ENCODE measurements around the gene ATG5. TPM values are rescaled to one million over a fixed set of nuclear protein-coding genes. Genes with fewer than 3 reads are reported as not detected.
A peak's percentile ranks its signal among the peaks of the same experiment; 100 is the strongest.

The ATG5 gene
- polyA plus RNA-seq, 4 donors, result 24.1 to 36.4 (median 33.5) TPM

- no peak for DNase-seq
- no peaks in the 10 kb centered on the region for H3K36me3 ChIP-seq (ENCODE audit: control insufficient read depth in 3 of 3, insufficient read depth in 2 of 3, low read depth in 1 of 3, low read length in 3 of 3)
- H3K4me3 ChIP-seq (ENCODE audit: low read depth in 1 of 3, low read length in 3 of 3), result no peak overlapping the region
- H3K4me1 ChIP-seq (ENCODE audit: control insufficient read depth in 3 of 3, insufficient read depth in 2 of 3, low read depth in 1 of 3, low read length in 2 of 3), result peaks cover 0 to 8% (median 7%) of the 10 kb centered on the region in 3 donors
- FAIRE-seq, result no peak
- H3K27me3 ChIP-seq (ENCODE audit: control insufficient read depth in 3 of 3, insufficient read depth in 3 of 3, low read length in 3 of 3), result no peaks in the 10 kb centered on the region
- WGBS, 3 donors, result 61 to 88% (median 78%) methylated on average over 4 of the region's 4 CpGs
- no peaks in the 10 kb centered on the region for H3K9me3 ChIP-seq (ENCODE audit: control insufficient read depth in 2 of 2, insufficient read depth in 1 of 2, low read depth in 1 of 2, low read length in 1 of 2)
- H3K27ac ChIP-seq (ENCODE audit: low read depth in 1 of 3, low read length in 2 of 3), result peak overlapping the region in 2 of 3 donors; percentile 13 to 91
Observed at GRCh38 chr6:106162921-106163320, 162.6 kb downstream of the ATG5 start.

- WGBS, 3 donors, result 97 to 100% (median 98%) methylated on average over 2 of the region's 2 CpGs
- no peaks in the 10 kb centered on the region for H3K9me3 ChIP-seq (ENCODE audit: control insufficient read depth in 2 of 2, insufficient read depth in 1 of 2, low read depth in 1 of 2, low read length in 1 of 2)
- no peak for FAIRE-seq
- H3K36me3 ChIP-seq (ENCODE audit: control insufficient read depth in 3 of 3, insufficient read depth in 2 of 3, low read depth in 1 of 3, low read length in 3 of 3), result no peaks in the 10 kb centered on the region
- H3K4me3 ChIP-seq (ENCODE audit: low read depth in 1 of 3, low read length in 3 of 3), result no peak overlapping the region
- no peak for DNase-seq
- peaks cover 0 to 8% (median 7%) of the 10 kb centered on the region in 3 donors for H3K4me1 ChIP-seq (ENCODE audit: control insufficient read depth in 3 of 3, insufficient read depth in 2 of 3, low read depth in 1 of 3, low read length in 2 of 3)
- no peak overlapping the region for H3K27ac ChIP-seq (ENCODE audit: low read depth in 1 of 3, low read length in 2 of 3)
- no peaks in the 10 kb centered on the region for H3K27me3 ChIP-seq (ENCODE audit: control insufficient read depth in 3 of 3, insufficient read depth in 3 of 3, low read length in 3 of 3)
Observed at GRCh38 chr6:106161893-106162292, 163.7 kb downstream of the ATG5 start.

- H3K27me3 ChIP-seq (ENCODE audit: control insufficient read depth in 3 of 3, insufficient read depth in 3 of 3, low read length in 3 of 3), result no peaks in the 10 kb centered on the region
- no peak overlapping the region for H3K27ac ChIP-seq (ENCODE audit: low read depth in 1 of 3, low read length in 2 of 3)
- H3K36me3 ChIP-seq (ENCODE audit: control insufficient read depth in 3 of 3, insufficient read depth in 2 of 3, low read depth in 1 of 3, low read length in 3 of 3), result no peaks in the 10 kb centered on the region
- WGBS, 3 donors, result 94 to 96% (median 95%) methylated on average over 3 of the region's 3 CpGs
- H3K4me3 ChIP-seq (ENCODE audit: low read depth in 1 of 3, low read length in 3 of 3), result no peak overlapping the region
- H3K9me3 ChIP-seq (ENCODE audit: control insufficient read depth in 2 of 2, insufficient read depth in 1 of 2, low read depth in 1 of 2, low read length in 1 of 2), result no peaks in the 10 kb centered on the region
- FAIRE-seq (no peak), DNase-seq (no peak)
- peaks cover 0 to 8% (median 7%) of the 10 kb centered on the region in 3 donors for H3K4me1 ChIP-seq (ENCODE audit: control insufficient read depth in 3 of 3, insufficient read depth in 2 of 3, low read depth in 1 of 3, low read length in 2 of 3)
Observed at GRCh38 chr6:106161311-106161874, 164.2 kb downstream of the ATG5 start.

GRCh38 chr6:106160189-106160588, 165.4 kb downstream of the ATG5 start:
- H3K9me3 ChIP-seq (ENCODE audit: control insufficient read depth in 2 of 2, insufficient read depth in 1 of 2, low read depth in 1 of 2, low read length in 1 of 2), result no peaks in the 10 kb centered on the region
- H3K4me3 ChIP-seq (ENCODE audit: low read depth in 1 of 3, low read length in 3 of 3), result no peak overlapping the region
- H3K27me3 ChIP-seq (ENCODE audit: control insufficient read depth in 3 of 3, insufficient read depth in 3 of 3, low read length in 3 of 3), result no peaks in the 10 kb centered on the region
- H3K36me3 ChIP-seq (ENCODE audit: control insufficient read depth in 3 of 3, insufficient read depth in 2 of 3, low read depth in 1 of 3, low read length in 3 of 3), result no peaks in the 10 kb centered on the region
- WGBS, 3 donors, result 80 to 95% (median 93%) methylated on average over 3 of the region's 3 CpGs
- no peak overlapping the region for H3K27ac ChIP-seq (ENCODE audit: low read depth in 1 of 3, low read length in 2 of 3)
- DNase-seq (no peak), FAIRE-seq (no peak)
- peaks cover 0 to 8% (median 7%) of the 10 kb centered on the region in 3 donors for H3K4me1 ChIP-seq (ENCODE audit: control insufficient read depth in 3 of 3, insufficient read depth in 2 of 3, low read depth in 1 of 3, low read length in 2 of 3)

GRCh38 chr6:106159531-106159940, 166.0 kb downstream of the ATG5 start:
- Histone ChIP-seq H3K36me3 (ENCODE audit: control insufficient read depth in 3 of 3, insufficient read depth in 2 of 3, low read depth in 1 of 3, low read length in 3 of 3) (no peaks in the 10 kb centered on the region), H3K4me3 (ENCODE audit: low read depth in 1 of 3, low read length in 3 of 3) (no peak overlapping the region), H3K27ac (ENCODE audit: low read depth in 1 of 3, low read length in 2 of 3) (no peak overlapping the region), H3K4me1 (ENCODE audit: control insufficient read depth in 3 of 3, insufficient read depth in 2 of 3, low read depth in 1 of 3, low read length in 2 of 3) (peaks cover 0 to 8% (median 5%) of the 10 kb centered on the region in 3 donors), H3K27me3 (ENCODE audit: control insufficient read depth in 3 of 3, insufficient read depth in 3 of 3, low read length in 3 of 3) (no peaks in the 10 kb centered on the region), H3K9me3 (ENCODE audit: control insufficient read depth in 2 of 2, insufficient read depth in 1 of 2, low read depth in 1 of 2, low read length in 1 of 2) (no peaks in the 10 kb centered on the region)
- 92 to 97% (median 94%) methylated on average over 5 of the region's 5 CpGs for WGBS, 3 donors
- no peak for FAIRE-seq
- DNase-seq, result no peak

- Histone ChIP-seq H3K36me3 (ENCODE audit: control insufficient read depth in 3 of 3, insufficient read depth in 2 of 3, low read depth in 1 of 3, low read length in 3 of 3) (no peaks in the 10 kb centered on the region), H3K4me1 (ENCODE audit: control insufficient read depth in 3 of 3, insufficient read depth in 2 of 3, low read depth in 1 of 3, low read length in 2 of 3) (peaks cover 0 to 7% (median 5%) of the 10 kb centered on the region in 3 donors), H3K27me3 (ENCODE audit: control insufficient read depth in 3 of 3, insufficient read depth in 3 of 3, low read length in 3 of 3) (no peaks in the 10 kb centered on the region), H3K9me3 (ENCODE audit: control insufficient read depth in 2 of 2, insufficient read depth in 1 of 2, low read depth in 1 of 2, low read length in 1 of 2) (no peaks in the 10 kb centered on the region), H3K4me3 (ENCODE audit: low read depth in 1 of 3, low read length in 3 of 3) (no peak overlapping the region), H3K27ac (ENCODE audit: low read depth in 1 of 3, low read length in 2 of 3) (no peak overlapping the region)
- WGBS, 3 donors, result 48 to 88% (median 84%) methylated on average over 1 of the region's 1 CpG
- no peak for DNase-seq
- FAIRE-seq, result no peak
Observed at GRCh38 chr6:106158816-106159215, 166.7 kb downstream of the ATG5 start.

- Histone ChIP-seq H3K4me1 (ENCODE audit: control insufficient read depth in 3 of 3, insufficient read depth in 2 of 3, low read depth in 1 of 3, low read length in 2 of 3) (no peaks in the 10 kb centered on the region), H3K9me3 (ENCODE audit: control insufficient read depth in 2 of 2, insufficient read depth in 1 of 2, low read depth in 1 of 2, low read length in 1 of 2) (no peaks in the 10 kb centered on the region), H3K27me3 (ENCODE audit: control insufficient read depth in 3 of 3, insufficient read depth in 3 of 3, low read length in 3 of 3) (no peaks in the 10 kb centered on the region), H3K4me3 (ENCODE audit: low read depth in 1 of 3, low read length in 3 of 3) (no peak overlapping the region), H3K36me3 (ENCODE audit: control insufficient read depth in 3 of 3, insufficient read depth in 2 of 3, low read depth in 1 of 3, low read length in 3 of 3) (no peaks in the 10 kb centered on the region), H3K27ac (ENCODE audit: low read depth in 1 of 3, low read length in 2 of 3) (no peak overlapping the region)
- FAIRE-seq, result no peak
- no peak for DNase-seq
- WGBS, 3 donors, result 59 to 75% (median 67%) methylated on average over 3 of the region's 3 CpGs
Observed at GRCh38 chr6:106156863-106157262, 168.7 kb downstream of the ATG5 start.

GRCh38 chr6:106156413-106156812, 169.1 kb downstream of the ATG5 start:
- Histone ChIP-seq H3K4me1 (ENCODE audit: control insufficient read depth in 3 of 3, insufficient read depth in 2 of 3, low read depth in 1 of 3, low read length in 2 of 3) (no peaks in the 10 kb centered on the region), H3K27ac (ENCODE audit: low read depth in 1 of 3, low read length in 2 of 3) (no peak overlapping the region), H3K4me3 (ENCODE audit: low read depth in 1 of 3, low read length in 3 of 3) (no peak overlapping the region), H3K27me3 (ENCODE audit: control insufficient read depth in 3 of 3, insufficient read depth in 3 of 3, low read length in 3 of 3) (no peaks in the 10 kb centered on the region), H3K36me3 (ENCODE audit: control insufficient read depth in 3 of 3, insufficient read depth in 2 of 3, low read depth in 1 of 3, low read length in 3 of 3) (no peaks in the 10 kb centered on the region), H3K9me3 (ENCODE audit: control insufficient read depth in 2 of 2, insufficient read depth in 1 of 2, low read depth in 1 of 2, low read length in 1 of 2) (no peaks in the 10 kb centered on the region)
- DNase-seq (no peak), FAIRE-seq (no peak)
- WGBS, 3 donors, result 77 to 94% (median 91%) methylated on average over 3 of the region's 3 CpGs

- WGBS, 3 donors, result 76 to 86% (median 86%) methylated on average over 12 of the region's 12 CpGs
- FAIRE-seq, result no peak
Observed at GRCh38 chr6:106155219-106155830, 170.2 kb downstream of the ATG5 start.

More at GRCh38 chr6:106155219-106155830, 170.2 kb downstream of the ATG5 start:
- Histone ChIP-seq H3K27ac (ENCODE audit: low read depth in 1 of 3, low read length in 2 of 3) (no peak overlapping the region), H3K27me3 (ENCODE audit: control insufficient read depth in 3 of 3, insufficient read depth in 3 of 3, low read length in 3 of 3) (no peaks in the 10 kb centered on the region), H3K4me3 (ENCODE audit: low read depth in 1 of 3, low read length in 3 of 3) (no peak overlapping the region), H3K9me3 (ENCODE audit: control insufficient read depth in 2 of 2, insufficient read depth in 1 of 2, low read depth in 1 of 2, low read length in 1 of 2) (no peaks in the 10 kb centered on the region), H3K36me3 (ENCODE audit: control insufficient read depth in 3 of 3, insufficient read depth in 2 of 3, low read depth in 1 of 3, low read length in 3 of 3) (no peaks in the 10 kb centered on the region), H3K4me1 (ENCODE audit: control insufficient read depth in 3 of 3, insufficient read depth in 2 of 3, low read depth in 1 of 3, low read length in 2 of 3) (no peaks in the 10 kb centered on the region)
- DNase-seq, result peak in 1 of 2 donors; percentile 13
